Ishikawa (cell line): Measurements from ENCODE around the gene SOCS3.

Experiments
- CEBPB ChIP-seq: IDR thresholded peaks from 2 replicates; pipeline ENCODE4 v1.6.1; 2012
- CREB1 ChIP-seq: IDR thresholded peaks from 2 replicates; pipeline ENCODE4 v1.6.1; 2012; ENCODE audit warnings: low read depth
- EP300 ChIP-seq: IDR thresholded peaks from 2 replicates; pipeline ENCODE4 v1.6.1; 2012; ENCODE audit warnings: borderline replicate concordance
- FOXM1 ChIP-seq: IDR thresholded peaks from 2 replicates; pipeline ENCODE4 v1.6.1; 2012; ENCODE audit warnings: low read depth, borderline replicate concordance
- RAD21 ChIP-seq: IDR thresholded peaks from 2 replicates; pipeline ENCODE4 v1.6.1; 2012; ENCODE audit warnings: low read depth
- TAF1 ChIP-seq: IDR thresholded peaks from 2 replicates; pipeline ENCODE4 v1.6.1; 2012; ENCODE audit warnings: low read depth, mild to moderate bottlenecking
- TCF12 ChIP-seq: IDR thresholded peaks from 2 replicates; pipeline ENCODE4 v1.6.1; 2012; ENCODE audit warnings: low read depth
- TEAD4 ChIP-seq: IDR thresholded peaks from 2 replicates; pipeline ENCODE4 v1.6.1; 2012
- ZBTB7A ChIP-seq: IDR thresholded peaks from 2 replicates; pipeline ENCODE4 v1.6.1; 2012; ENCODE audit warnings: low read depth
- TF ChIP-seq, protein P1 (sequence below): IDR thresholded peaks from 2 replicates; pipeline ENCODE4 v1.6.1; 2012; ENCODE audit warnings: low read depth, mild to moderate bottlenecking

DNA sequence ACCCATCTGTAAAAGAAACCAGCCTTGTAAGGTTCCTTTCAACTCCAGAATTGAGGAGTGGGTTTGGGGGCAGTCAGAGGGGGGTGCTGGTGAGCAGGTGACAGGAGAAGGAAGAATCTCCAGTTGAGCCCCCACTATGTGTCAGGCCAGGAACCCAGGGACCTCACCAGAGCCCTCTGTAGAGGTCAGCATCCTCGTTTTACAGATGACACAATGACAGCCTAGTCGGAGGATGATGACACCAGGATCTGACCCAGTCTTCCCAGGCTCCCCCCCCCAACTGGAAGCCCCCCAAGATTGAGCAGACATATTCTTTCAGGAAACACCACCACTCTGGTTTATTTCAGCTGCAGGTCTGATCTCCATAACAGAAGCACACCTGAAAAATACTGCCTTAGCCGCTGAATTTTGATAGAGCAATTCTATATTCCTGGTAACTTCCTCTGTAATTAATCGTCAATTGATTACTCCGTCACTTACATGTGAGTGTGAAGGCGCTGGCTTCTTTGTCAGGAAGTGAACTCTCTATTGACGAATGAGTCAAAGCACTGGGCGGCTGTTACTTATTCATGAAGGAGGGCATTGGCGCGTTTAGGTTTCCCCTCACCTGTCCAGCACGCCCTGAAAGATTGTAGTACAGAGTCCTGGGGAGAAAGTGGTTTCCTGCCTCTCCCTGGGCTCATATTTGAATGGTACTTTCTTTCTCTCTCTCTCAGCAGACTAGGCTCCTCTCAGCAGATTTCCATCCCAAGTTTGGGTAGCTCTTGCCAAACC is 21.2 kb downstream of the SOCS3 start:
- TF ChIP-seq EP300, result no peak
- no peak for TF ChIP-seq CEBPB
- TF ChIP-seq, protein P1, sequence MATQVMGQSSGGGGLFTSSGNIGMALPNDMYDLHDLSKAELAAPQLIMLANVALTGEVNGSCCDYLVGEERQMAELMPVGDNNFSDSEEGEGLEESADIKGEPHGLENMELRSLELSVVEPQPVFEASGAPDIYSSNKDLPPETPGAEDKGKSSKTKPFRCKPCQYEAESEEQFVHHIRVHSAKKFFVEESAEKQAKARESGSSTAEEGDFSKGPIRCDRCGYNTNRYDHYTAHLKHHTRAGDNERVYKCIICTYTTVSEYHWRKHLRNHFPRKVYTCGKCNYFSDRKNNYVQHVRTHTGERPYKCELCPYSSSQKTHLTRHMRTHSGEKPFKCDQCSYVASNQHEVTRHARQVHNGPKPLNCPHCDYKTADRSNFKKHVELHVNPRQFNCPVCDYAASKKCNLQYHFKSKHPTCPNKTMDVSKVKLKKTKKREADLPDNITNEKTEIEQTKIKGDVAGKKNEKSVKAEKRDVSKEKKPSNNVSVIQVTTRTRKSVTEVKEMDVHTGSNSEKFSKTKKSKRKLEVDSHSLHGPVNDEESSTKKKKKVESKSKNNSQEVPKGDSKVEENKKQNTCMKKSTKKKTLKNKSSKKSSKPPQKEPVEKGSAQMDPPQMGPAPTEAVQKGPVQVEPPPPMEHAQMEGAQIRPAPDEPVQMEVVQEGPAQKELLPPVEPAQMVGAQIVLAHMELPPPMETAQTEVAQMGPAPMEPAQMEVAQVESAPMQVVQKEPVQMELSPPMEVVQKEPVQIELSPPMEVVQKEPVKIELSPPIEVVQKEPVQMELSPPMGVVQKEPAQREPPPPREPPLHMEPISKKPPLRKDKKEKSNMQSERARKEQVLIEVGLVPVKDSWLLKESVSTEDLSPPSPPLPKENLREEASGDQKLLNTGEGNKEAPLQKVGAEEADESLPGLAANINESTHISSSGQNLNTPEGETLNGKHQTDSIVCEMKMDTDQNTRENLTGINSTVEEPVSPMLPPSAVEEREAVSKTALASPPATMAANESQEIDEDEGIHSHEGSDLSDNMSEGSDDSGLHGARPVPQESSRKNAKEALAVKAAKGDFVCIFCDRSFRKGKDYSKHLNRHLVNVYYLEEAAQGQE, result no peak
- TF ChIP-seq CREB1, result no peak
- TF ChIP-seq FOXM1, result no peak
- TF ChIP-seq RAD21, result no peak
- no peak for TF ChIP-seq TEAD4
- TF ChIP-seq TAF1, result no peak
- no peak for TF ChIP-seq TCF12
- TF ChIP-seq ZBTB7A, result no peak
